ENCODE results near the gene ACTN1.
A peak's percentile ranks its signal among the peaks of the same experiment; 100 is the strongest.

Gene ACTN1

DNA sequence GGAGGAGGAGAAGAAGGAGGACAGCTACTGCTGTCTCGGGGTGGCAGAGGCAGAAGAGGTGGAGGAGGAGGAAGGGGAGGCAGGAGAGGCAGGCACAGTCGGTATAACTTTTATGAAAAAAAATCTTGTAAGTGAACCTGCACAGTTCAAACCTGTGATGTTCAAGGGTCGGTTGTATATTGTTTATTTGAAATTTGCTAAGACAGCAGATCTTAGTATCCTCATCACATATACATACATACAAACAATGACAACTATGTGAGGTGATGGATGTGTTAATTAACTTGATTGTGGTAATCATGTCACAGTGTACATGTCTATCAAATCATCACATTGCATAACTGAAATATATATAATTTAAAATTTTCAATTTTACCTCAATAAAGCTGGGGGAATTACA lies 19.0 kb downstream of the ACTN1 start:
- Histone ChIP-seq H3K27me3 (ENCODE audit: insufficient read depth, poor library complexity, severe bottlenecking) (no peaks in the 10 kb centered on the region), H3K27ac (ENCODE audit: poor library complexity, severe bottlenecking) (peak overlapping the region; percentile 98), H3K36me3 (ENCODE audit: low read depth) (peaks cover 90% of the 10 kb centered on the region), H3K9me3 (ENCODE audit: severe bottlenecking) (no peaks in the 10 kb centered on the region), H3K4me1 (ENCODE audit: insufficient read depth, poor library complexity, severe bottlenecking) (peaks cover 100% of the 10 kb centered on the region), H3K4me3 (ENCODE audit: severe bottlenecking) (no peak overlapping the region)
- no peak for TF ChIP-seq CTCF (IDR thresholded peaks at IDR 0.05; ENCODE audit: poor library complexity, severe bottlenecking)
- DNase-seq (ENCODE audit: low spot score), result no peak
- no peak for ATAC-seq (ENCODE audit: low read depth)

GRCh38 chr14:68959035-68959434 lies 20.1 kb downstream of the ACTN1 start:
- TF ChIP-seq CTCF (IDR thresholded peaks at IDR 0.05; ENCODE audit: poor library complexity, severe bottlenecking), result no peak
- H3K9me3 ChIP-seq (ENCODE audit: severe bottlenecking), result no peaks in the 10 kb centered on the region
- H3K4me1 ChIP-seq (ENCODE audit: insufficient read depth, poor library complexity, severe bottlenecking), result peaks cover 100% of the 10 kb centered on the region

GRCh38 chr14:68958553-68958952 lies 20.5 kb downstream of the ACTN1 start:
- Histone ChIP-seq H3K36me3 (ENCODE audit: low read depth) (peaks cover 77% of the 10 kb centered on the region), H3K4me3 (ENCODE audit: severe bottlenecking) (no peak overlapping the region), H3K27me3 (ENCODE audit: insufficient read depth, poor library complexity, severe bottlenecking) (no peaks in the 10 kb centered on the region), H3K9me3 (ENCODE audit: severe bottlenecking) (no peaks in the 10 kb centered on the region), H3K27ac (ENCODE audit: poor library complexity, severe bottlenecking) (peak overlapping the region; percentile 98), H3K4me1 (ENCODE audit: insufficient read depth, poor library complexity, severe bottlenecking) (peaks cover 100% of the 10 kb centered on the region)
- TF ChIP-seq CTCF (IDR thresholded peaks at IDR 0.05; ENCODE audit: poor library complexity, severe bottlenecking), result no peak
- ATAC-seq (ENCODE audit: low read depth) (peak; percentile 39), DNase-seq (ENCODE audit: low spot score) (no peak)

More at GRCh38 chr14:68959035-68959434, 20.1 kb downstream of the ACTN1 start:
- Histone ChIP-seq H3K36me3 (ENCODE audit: low read depth) (peaks cover 80% of the 10 kb centered on the region), H3K27ac (ENCODE audit: poor library complexity, severe bottlenecking) (peak overlapping the region; percentile 98), H3K4me3 (ENCODE audit: severe bottlenecking) (no peak overlapping the region), H3K27me3 (ENCODE audit: insufficient read depth, poor library complexity, severe bottlenecking) (no peaks in the 10 kb centered on the region)
- 0 out of 3 replicates have a peak, but pooled peaks have one; percentile 2 for ATAC-seq (ENCODE audit: low read depth)
- DNase-seq (ENCODE audit: low spot score), result no peak

GRCh38 chr14:68957775-68958174 lies 21.3 kb downstream of the ACTN1 start:
- Histone ChIP-seq H3K27ac (ENCODE audit: poor library complexity, severe bottlenecking) (peak overlapping the region; percentile 98), H3K36me3 (ENCODE audit: low read depth) (peaks cover 71% of the 10 kb centered on the region), H3K4me1 (ENCODE audit: insufficient read depth, poor library complexity, severe bottlenecking) (peaks cover 100% of the 10 kb centered on the region), H3K4me3 (ENCODE audit: severe bottlenecking) (no peak overlapping the region), H3K27me3 (ENCODE audit: insufficient read depth, poor library complexity, severe bottlenecking) (no peaks in the 10 kb centered on the region), H3K9me3 (ENCODE audit: severe bottlenecking) (no peaks in the 10 kb centered on the region)
- ATAC-seq (ENCODE audit: low read depth) (no peak), DNase-seq (ENCODE audit: low spot score) (no peak)
- TF ChIP-seq CTCF (IDR thresholded peaks at IDR 0.05; ENCODE audit: poor library complexity, severe bottlenecking), result no peak

- Histone ChIP-seq H3K4me1 (ENCODE audit: insufficient read depth, poor library complexity, severe bottlenecking) (peaks cover 100% of the 10 kb centered on the region), H3K9me3 (ENCODE audit: severe bottlenecking) (no peaks in the 10 kb centered on the region), H3K27me3 (ENCODE audit: insufficient read depth, poor library complexity, severe bottlenecking) (no peaks in the 10 kb centered on the region), H3K36me3 (ENCODE audit: low read depth) (peaks cover 73% of the 10 kb centered on the region), H3K27ac (ENCODE audit: poor library complexity, severe bottlenecking) (peak overlapping the region; percentile 98), H3K4me3 (ENCODE audit: severe bottlenecking) (no peak overlapping the region)
- ATAC-seq (ENCODE audit: low read depth) (no peak), DNase-seq (ENCODE audit: low spot score) (no peak)
- no peak for TF ChIP-seq CTCF (IDR thresholded peaks at IDR 0.05; ENCODE audit: poor library complexity, severe bottlenecking)
These were observed 22.4 kb downstream of the ACTN1 start for GRCh38 chr14:68956724-68957123.
